ENCODE measurements around the gene UBAC1. TPM values are rescaled to one million over a fixed set of nuclear protein-coding genes. Genes with fewer than 3 reads are reported as not detected.

UBAC1 gene
- total and polyA plus RNA-seq, 9 of the 15 experiments (the other 6 are each of a cell fraction or from before 2014, with no cell fraction given): 94.0 to 399 (median 228) TPM

- no peak for TF ChIP-seq TFE3 (CRISPR knock-in tag; IDR thresholded peaks at IDR 0.05)
- TF ChIP-seq E2F5 (CRISPR knock-in tag; IDR thresholded peaks at IDR 0.05): 0 out of 2 replicates have a peak, but pooled peaks have one; percentile 4
- TF ChIP-seq ELF1 (tag; IDR thresholded peaks at IDR 0.05): 0 out of 2 replicates have a peak, but pooled peaks have one; percentile 0
- no peak for TF ChIP-seq OTX1 (CRISPR knock-in tag; IDR thresholded peaks at IDR 0.05)
- TF ChIP-seq FOXK2 (conservative IDR thresholded peaks at IDR 0.05 in 1 of 2, IDR thresholded peaks at IDR 0.05 in 1 of 2; ENCODE audit: low read depth in 2 of 2): no peak
- TF ChIP-seq ZBTB9 (CRISPR knock-in tag; IDR thresholded peaks at IDR 0.05): no peak
- 0 out of 2 replicates have a peak, but pooled peaks have one; percentile 58 for TF ChIP-seq ELK3 (CRISPR knock-in tag; IDR thresholded peaks at IDR 0.05)
- TF ChIP-seq ZBTB33 (CRISPR knock-in tag; IDR thresholded peaks at IDR 0.05): 0 out of 2 replicates have a peak, but pooled peaks have one; percentile 22
- peak; percentile 82; the same call in 1 of the 2 replicates for TF ChIP-seq MBD1 (CRISPR knock-in tag; IDR thresholded peaks at IDR 0.05)
- TF ChIP-seq JUND (IDR thresholded peaks at IDR 0.05; ENCODE audit: borderline replicate concordance, low read depth, low read length): no peak
- peak; percentile 9; the same call in 1 of the 3 replicates for TF ChIP-seq JUND (tag; IDR thresholded peaks at IDR 0.05; ENCODE audit: borderline replicate concordance, low read depth, low read length)
- no peak for TF ChIP-seq HLTF (IDR thresholded peaks at IDR 0.05)
- TF ChIP-seq ZKSCAN3 (CRISPR knock-in tag; IDR thresholded peaks at IDR 0.05): no peak
- peak in 1 of 2 experiments; percentile 26 for TF ChIP-seq E2F6 (IDR thresholded peaks at IDR 0.05; ENCODE audit: borderline replicate concordance in 1 of 2, extremely low read depth in 1 of 2, insufficient read depth in 1 of 2, insufficient read length in 1 of 2, low read depth in 1 of 2, low read length in 1 of 2, poor library complexity in 1 of 2, severe bottlenecking in 1 of 2)
- no peak for TF ChIP-seq HDAC1 (IDR thresholded peaks at IDR 0.05)
- 0 out of 2 replicates have a peak, but pooled peaks have one; percentile 17 for TF ChIP-seq ZNF785 (CRISPR knock-in tag; IDR thresholded peaks at IDR 0.05)
- peak; percentile 20; the same call in 1 of the 2 replicates for TF ChIP-seq CBX1 (IDR thresholded peaks at IDR 0.05; ENCODE audit: low read depth)
These were observed 8.4 kb downstream of the UBAC1 start (continued) for GRCh38 chr9:135952664-135953206.
